HepG2 (cell line): ENCODE data around the gene TRIM27. TPM values are rescaled to one million over a fixed set of nuclear protein-coding genes. Genes with fewer than 3 reads are reported as not detected.
A peak's percentile ranks its signal among the peaks of the same experiment; 100 is the strongest.

Source experiments
- CBX2 ChIP-seq, 2 experiments: fragments of 200-600 bp in 1 of 2; sonication (generic); formaldehyde crosslinking in 1 of 2; IDR thresholded peaks; 2 replicates each; pipeline versions ENCODE4 v1.7.0 to v1.8.1; 2018 to 2022; ENCODE audit warnings: low read depth in 2 of 2, low read length in 1 of 2, mild to moderate bottlenecking in 1 of 2, missing genetic modification reagents in 1 of 2
- EP300 ChIP-seq, 3 experiments: sonication (generic) in 1 of 3; formaldehyde crosslinking in 1 of 3; IDR thresholded peaks; 2 replicates each; pipeline versions ENCODE4 v1.5.1 to v1.6.1; 2011 to 2020; ENCODE audit warnings: low read depth in 2 of 3, low read length in 2 of 3, borderline replicate concordance in 1 of 3, improper control_type of control experiment in 1 of 3, mild to moderate bottlenecking in 1 of 3, missing genetic modification reagents in 1 of 3, moderate library complexity in 1 of 3
- FIP1L1 ChIP-seq: fragments of 200-400 bp; formaldehyde crosslinking; IDR thresholded peaks from 2 replicates; pipeline ENCODE4 v1.6.1; 2018; ENCODE audit warnings: low read depth, mild to moderate bottlenecking, low read length, moderate library complexity, borderline replicate concordance; ENCODE audit not compliant: insufficient read depth
- ISL2 ChIP-seq: sonication (generic); formaldehyde crosslinking; IDR thresholded peaks from 2 replicates; pipeline ENCODE4 v1.5.0; 2020; ENCODE audit warnings: missing genetic modification reagents
- KLF15 ChIP-seq: sonication (generic); formaldehyde crosslinking; IDR thresholded peaks from 2 replicates; pipeline ENCODE4 v1.8.1; 2023; ENCODE audit warnings: borderline replicate concordance, mild to moderate bottlenecking, inconsistent platforms, missing genetic modification reagents, mixed read lengths
- KLF16 ChIP-seq, 2 experiments: sonication (generic) in 1 of 2; formaldehyde crosslinking in 1 of 2; IDR thresholded peaks; 2 replicates each; pipeline versions ENCODE4 v1.6.1 to v1.8.0; 2016 to 2023; ENCODE audit warnings: missing genetic modification reagents in 2 of 2, missing compliant biosample characterization in 1 of 2
- NFKBIZ ChIP-seq: IDR thresholded peaks from 2 replicates; pipeline ENCODE4 v1.6.1; 2018; ENCODE audit warnings: missing genetic modification reagents, missing compliant biosample characterization
- PAWR ChIP-seq: sonication (generic); formaldehyde crosslinking; IDR thresholded peaks from 2 replicates; pipeline ENCODE4 v1.4.0; 2020; ENCODE audit warnings: missing genetic modification reagents, mild to moderate bottlenecking, borderline replicate concordance
- PHF20 ChIP-seq: sonication (generic); formaldehyde crosslinking; IDR thresholded peaks from 2 replicates; pipeline ENCODE4 v1.5.0; 2020; ENCODE audit warnings: mild to moderate bottlenecking, missing genetic modification reagents
- SIN3B ChIP-seq: fragments of 150-350 bp; IDR thresholded peaks from 2 replicates; pipeline ENCODE4 v1.6.1; 2014; ENCODE audit warnings: low read length
- SKI ChIP-seq: fragments of 450-650 bp; IDR thresholded peaks from one replicate; pipeline ENCODE4 v1.6.1; 2018; ENCODE audit warnings: mild to moderate bottlenecking; ENCODE audit not compliant: partially characterized antibody
- SMYD3 ChIP-seq: sonication (generic); formaldehyde crosslinking; IDR thresholded peaks from 2 replicates; pipeline ENCODE4 v1.8.1; 2023; ENCODE audit warnings: mild to moderate bottlenecking, missing genetic modification reagents
- ZBTB10 ChIP-seq: sonication (generic); formaldehyde crosslinking; IDR thresholded peaks from 2 replicates; pipeline ENCODE4 v1.4.0; 2020; ENCODE audit warnings: missing genetic modification reagents, borderline replicate concordance
- ZBTB7B ChIP-seq: sonication (generic); formaldehyde crosslinking; IDR thresholded peaks from 2 replicates; pipeline ENCODE4 v1.4.0; 2020; ENCODE audit warnings: missing genetic modification reagents
- ZFP1 ChIP-seq: IDR thresholded peaks from 2 replicates; pipeline ENCODE4 v1.6.1; 2016
- ZGPAT ChIP-seq: IDR thresholded peaks from 2 replicates; pipeline ENCODE4 v1.6.1; 2016; ENCODE audit warnings: mild to moderate bottlenecking
- ZNF18 ChIP-seq: sonication (generic); formaldehyde crosslinking; IDR thresholded peaks from 2 replicates; pipeline ENCODE4 v1.8.0; 2022; ENCODE audit warnings: mild to moderate bottlenecking, missing genetic modification reagents; ENCODE audit not compliant: insufficient replicate concordance
- ZNF33B ChIP-seq: sonication (generic); formaldehyde crosslinking; IDR thresholded peaks from 2 replicates; pipeline ENCODE4 v1.5.1; 2020; ENCODE audit warnings: mild to moderate bottlenecking, missing genetic modification reagents
- ZNF343 ChIP-seq: sonication (generic); formaldehyde crosslinking; IDR thresholded peaks from 2 replicates; pipeline ENCODE4 v1.4.0; 2020; ENCODE audit warnings: mild to moderate bottlenecking, missing genetic modification reagents
- ZNF414 ChIP-seq: sonication (generic); formaldehyde crosslinking; IDR thresholded peaks from 2 replicates; pipeline ENCODE4 v1.5.0; 2020; ENCODE audit warnings: missing genetic modification reagents
- ZNF768 ChIP-seq: sonication (generic); formaldehyde crosslinking; IDR thresholded peaks from 2 replicates; pipeline ENCODE4 v1.4.0; 2020; ENCODE audit warnings: missing genetic modification reagents
- ZNF878 ChIP-seq: sonication (generic); formaldehyde crosslinking; IDR thresholded peaks from 2 replicates; pipeline ENCODE4 v1.8.1; 2023; ENCODE audit warnings: mild to moderate bottlenecking, missing genetic modification reagents, moderate library complexity
- polyA plus RNA-seq, 8 experiments: library from polyadenylated mRNA; depleted of rRNA in 3 of 8; stranded (reverse) in 7 of 8; unstranded in 1 of 8; fragments of >200 nt; fragmentation: Illumina TruSeq in 4 of 8; extraction: Trizol in 4 of 8; gene quantifications; 2 replicates each; pipeline versions ENCODE4 v1.2.1 to v1.2.3, GENCODE V29; 2011 to 2016; ENCODE audit warnings: low read depth in 4 of 8, missing spikeins in 1 of 8, mixed read lengths in 1 of 8; ENCODE audit not compliant: insufficient read depth in 1 of 8
- total RNA-seq, 5 experiments: library from RNA; depleted of rRNA; stranded (reverse); fragments of >200 nt; fragmentation: Illumina TruSeq; extraction: Trizol; gene quantifications; 2 replicates each; pipeline ENCODE4 v1.2.3, GENCODE V29; 2016; ENCODE audit warnings: low read depth in 1 of 5

The TRIM27 gene
- total and polyA plus RNA-seq, 2 of the 13 experiments (the other 11 are each of a cell fraction or from before 2014, with no cell fraction given), result 88.6 to 112 TPM

- TF ChIP-seq PAWR (CRISPR knock-in tag), result 0 out of 2 replicates have a peak, but pooled peaks have one; percentile 92
- TF ChIP-seq ZNF33B (CRISPR knock-in tag), result no peak
- TF ChIP-seq KLF15 (CRISPR knock-in tag), result no peak
- TF ChIP-seq ZNF414, result peak; percentile 86; the same call in 1 of the 2 replicates
- peak in 1 of 2 experiments; percentile 85; a peak in 2 of 4 replicates for TF ChIP-seq KLF16 (CRISPR knock-in tag; IDR thresholded peaks at IDR 0.05)
- TF ChIP-seq ISL2, result peak; percentile 52
- peak; percentile 77 for TF ChIP-seq NFKBIZ (CRISPR knock-in tag)
- TF ChIP-seq ZNF18 (CRISPR knock-in tag), result peak; percentile 64
- peak; percentile 84 for TF ChIP-seq ZBTB7B (CRISPR knock-in tag)
- TF ChIP-seq ZNF768, result peak; percentile 29; the same call in 1 of the 2 replicates
- no peak for TF ChIP-seq FIP1L1
- no peak for TF ChIP-seq SMYD3 (CRISPR knock-in tag)
- no peak for TF ChIP-seq SIN3B
- TF ChIP-seq PHF20 (CRISPR knock-in tag), result no peak; the same call in 1 of the 2 replicates
- TF ChIP-seq EP300 (IDR thresholded peaks at IDR 0.05; ENCODE audit: low read depth in 2 of 2, low read length in 2 of 2), result 0 out of 4 replicates have a peak, but pooled peaks of 1 of the 2 experiments have one; percentile 20
- no peak for TF ChIP-seq EP300 (CRISPR knock-in tag; IDR thresholded peaks at IDR 0.05; ENCODE audit: borderline replicate concordance)
- no peak for TF ChIP-seq CBX2 (IDR thresholded peaks at IDR 0.05; ENCODE audit: low read depth, low read length)
- TF ChIP-seq CBX2 (CRISPR knock-in tag; IDR thresholded peaks at IDR 0.05; ENCODE audit: low read depth), result no peak
- peak; percentile 82; the same call in 1 of the 2 replicates for TF ChIP-seq ZNF343 (CRISPR knock-in tag)
- TF ChIP-seq SKI, result peak; percentile 44
- no peak for TF ChIP-seq ZFP1 (CRISPR knock-in tag)
- no peak for TF ChIP-seq ZBTB10 (CRISPR knock-in tag)
- TF ChIP-seq ZGPAT, result peak; percentile 71
- TF ChIP-seq ZNF878 (CRISPR knock-in tag), result no peak
Measured at GRCh38 chr6:28943557-28944411, 20.0 kb upstream of the TRIM27 start (continued).
